Parietal lobe (tissue), 1 donor: ENCODE results near the gene PKIG. TPM values are rescaled to one million over a fixed set of nuclear protein-coding genes. Genes with fewer than 3 reads are reported as not detected.

ENCODE experiments used
- total RNA-seq: library from RNA; depleted of rRNA; stranded (reverse); fragments of >200 nt; gene quantifications from one replicate; pipeline ENCODE4 v1.2.3, GENCODE V29; 2014

PKIG gene
- total RNA-seq: 23.2 TPM

DNA sequence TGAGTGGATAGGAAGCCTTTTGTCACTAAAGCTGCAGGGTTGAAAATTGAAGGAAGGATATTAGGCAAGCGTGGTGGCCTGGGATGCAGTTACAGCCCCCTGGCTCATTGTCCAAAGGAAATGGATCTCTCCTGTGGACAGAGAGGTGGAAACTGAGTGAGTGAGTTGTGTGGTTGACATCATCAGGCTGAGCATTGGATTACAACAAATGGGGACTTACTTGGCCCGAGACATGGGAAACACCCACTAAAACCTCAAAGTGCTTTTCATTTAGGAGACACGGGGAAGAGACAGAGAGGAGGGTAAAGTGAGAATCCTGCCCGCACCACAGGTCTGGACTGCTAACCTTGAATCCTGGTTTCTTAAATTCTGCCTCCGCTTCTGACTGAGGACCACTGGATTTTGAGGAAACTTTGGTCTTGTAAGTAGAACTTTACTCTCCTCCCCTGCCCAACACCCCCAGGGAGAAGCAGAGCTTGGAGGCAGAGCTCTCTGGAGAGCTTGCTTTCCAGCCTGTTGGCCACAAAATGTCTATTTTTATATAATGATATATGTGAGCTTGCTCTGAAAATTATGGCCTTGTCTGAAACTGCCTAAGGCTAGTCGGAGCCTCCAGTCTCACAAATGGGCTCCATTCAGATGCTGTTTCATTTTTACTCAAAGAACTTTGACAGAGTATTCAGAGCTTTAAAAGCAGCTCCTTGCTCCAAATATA is at the start of gene PKIG:
PKIG (plus strand) TSS at position 269 of the 715 bp plus-strand sequence. CDS start 31,978 bp downstream, outside the sequence.

DNA sequence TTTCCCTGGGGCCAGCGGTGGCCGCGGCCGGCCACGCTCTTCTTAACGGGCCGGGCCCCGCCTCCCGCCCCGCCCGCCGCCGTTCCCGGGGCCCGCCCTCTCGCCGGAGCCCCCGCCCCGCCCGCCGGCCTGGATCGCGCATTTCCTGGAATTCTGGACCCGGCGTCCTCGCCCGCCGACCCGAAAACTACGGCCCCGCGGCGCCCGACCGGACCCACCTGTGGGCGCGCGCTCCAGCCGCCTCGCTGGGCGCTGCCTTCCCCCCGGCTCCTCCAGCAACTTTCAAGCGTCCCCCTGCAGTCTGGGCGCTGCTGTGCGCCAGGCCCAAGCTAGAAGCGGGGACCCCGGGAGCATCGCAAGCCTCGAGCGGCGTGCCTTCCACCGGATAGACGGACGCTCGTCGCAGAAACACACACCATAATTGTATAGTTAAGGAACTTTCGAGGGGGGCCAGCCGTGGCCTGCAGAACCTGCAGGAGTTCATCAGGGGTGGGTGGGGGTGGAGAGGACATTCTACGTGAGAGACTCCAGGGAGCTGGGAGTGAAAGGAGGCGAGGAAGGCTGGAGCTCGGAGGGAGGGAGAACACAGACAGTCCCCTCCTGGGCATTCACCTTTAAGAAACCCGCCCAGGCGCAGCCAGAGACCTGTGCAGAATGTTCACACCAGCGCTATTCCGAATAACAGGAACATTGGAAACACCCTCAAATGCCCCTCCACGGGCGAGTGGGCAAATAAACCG is 69.5 kb downstream of the PKIG start, which contains the start of gene ADA:
ADA (minus strand) TSS at position 16 of the 740 bp plus-strand sequence. CDS start 92 bp downstream, outside the sequence.

Other genes starting within 250 kb of the PKIG start
- gene R3HDML, start 245.5 kb upstream of the PKIG start, total RNA-seq: not detected
- gene HNF4A, start 226.9 kb upstream of the PKIG start, total RNA-seq: not detected
- 9.7 TPM for gene TTPAL, start 106.7 kb upstream of the PKIG start, total RNA-seq
- 67.6 TPM for gene SERINC3, start 60.5 kb upstream of the PKIG start, total RNA-seq
- 0.63 TPM for gene ADA, start 69.1 kb downstream of the PKIG start, total RNA-seq
- not detected for gene CCN5, start 132.8 kb downstream of the PKIG start, total RNA-seq
- gene KCNK15, start 163.3 kb downstream of the PKIG start, total RNA-seq: not detected
- 52.0 TPM for gene RIMS4, start 228.0 kb downstream of the PKIG start, total RNA-seq